WERI-Rb-1 (cell line): ENCODE measurements around the gene SCAF4.

Experiments used
- DNase-seq: peaks from one replicate; pipeline ENCODE4 v3.0.0-alpha.2; 2020
- H3K27ac ChIP-seq: fragments of 250-450 bp; sonication (Bioruptor Pico); 2 replicates; pipeline ENCODE4 v1.5.1; 2020; ENCODE audit warnings: mild to moderate bottlenecking, moderate library complexity
- H3K27me3 ChIP-seq: fragments of 250-450 bp; sonication (Bioruptor Pico); 2 replicates; pipeline ENCODE4 v1.5.1; 2021; ENCODE audit warnings: mild to moderate bottlenecking, low read depth, moderate library complexity; ENCODE audit not compliant: insufficient read depth, severe bottlenecking
- H3K36me3 ChIP-seq: fragments of 250-450 bp; sonication (Bioruptor Pico); 2 replicates; pipeline ENCODE4 v1.5.1; 2020; ENCODE audit warnings: mild to moderate bottlenecking, moderate library complexity
- H3K4me3 ChIP-seq: 2 replicates; pipeline ENCODE4 v1.5.1; 2011; ENCODE audit warnings: low read depth, mild to moderate bottlenecking, control low read depth, low read length
- H3K9me3 ChIP-seq: fragments of 250-450 bp; sonication (Bioruptor Pico); 2 replicates; pipeline ENCODE4 v1.5.1; 2021; ENCODE audit warnings: mild to moderate bottlenecking, moderate library complexity; ENCODE audit not compliant: severe bottlenecking
- CTCF ChIP-seq: IDR thresholded peaks from 2 replicates; pipeline ENCODE4 v1.5.1; 2011; ENCODE audit warnings: low read depth, mild to moderate bottlenecking, control low read depth, inconsistent platforms, low read length

Gene SCAF4

GRCh38 chr21:31673321-31673912, 58.5 kb downstream of the SCAF4 start:
- Histone ChIP-seq H3K4me3 (no peak overlapping the region), H3K36me3 (peaks cover 45% of the 10 kb centered on the region), H3K27ac (no peak overlapping the region), H3K9me3 (no peaks in the 10 kb centered on the region), H3K27me3 (no peaks in the 10 kb centered on the region)
- TF ChIP-seq CTCF, result no peak
- DNase-seq, result no peak

- no peak overlapping the region for H3K4me3 ChIP-seq
- DNase-seq, result no peak
- no peaks in the 10 kb centered on the region for H3K9me3 ChIP-seq
- peaks cover 56% of the 10 kb centered on the region for H3K36me3 ChIP-seq
- TF ChIP-seq CTCF, result no peak
- H3K27me3 ChIP-seq, result no peaks in the 10 kb centered on the region
- no peak overlapping the region for H3K27ac ChIP-seq
These were observed 60.0 kb downstream of the SCAF4 start for GRCh38 chr21:31671931-31672330.

GRCh38 chr21:31671146-31671716, 60.7 kb downstream of the SCAF4 start:
- DNase-seq, result no peak
- no peaks in the 10 kb centered on the region for H3K27me3 ChIP-seq
- no peak overlapping the region for H3K4me3 ChIP-seq
- H3K36me3 ChIP-seq, result peaks cover 63% of the 10 kb centered on the region
- H3K9me3 ChIP-seq, result no peaks in the 10 kb centered on the region
- H3K27ac ChIP-seq, result no peak overlapping the region
- no peak for TF ChIP-seq CTCF

GRCh38 chr21:31670070-31670469, 61.8 kb downstream of the SCAF4 start:
- H3K9me3 ChIP-seq, result no peaks in the 10 kb centered on the region
- no peaks in the 10 kb centered on the region for H3K27me3 ChIP-seq
- H3K4me3 ChIP-seq, result no peak overlapping the region
- H3K36me3 ChIP-seq, result peaks cover 73% of the 10 kb centered on the region
- no peak overlapping the region for H3K27ac ChIP-seq
- DNase-seq, result no peak
- no peak for TF ChIP-seq CTCF

- no peaks in the 10 kb centered on the region for H3K27me3 ChIP-seq
- H3K36me3 ChIP-seq, result peaks cover 85% of the 10 kb centered on the region
- no peak overlapping the region for H3K4me3 ChIP-seq
- no peak for DNase-seq
- no peak overlapping the region for H3K27ac ChIP-seq
- TF ChIP-seq CTCF, result no peak
- H3K9me3 ChIP-seq, result no peaks in the 10 kb centered on the region
These were observed 63.0 kb downstream of the SCAF4 start for GRCh38 chr21:31668651-31669491.
